Epidermal melanocyte (primary cell): ENCODE measurements around the gene MME.
"Not testable (repeated sequence)": the region's sequence is repeated elsewhere in the genome, so short reads cannot be mapped to it uniquely, and the experiment has no call there.

ENCODE experiments used
- DNase-seq: peaks from one replicate; pipeline ENCODE4 v3.0.0; 2011; ENCODE audit warnings: low spot score; ENCODE audit not compliant: insufficient read length

MME gene

GRCh38 chr3:155083313-155083905, 3.3 kb downstream of the MME start:
- DNase-seq: no peak

DNA sequence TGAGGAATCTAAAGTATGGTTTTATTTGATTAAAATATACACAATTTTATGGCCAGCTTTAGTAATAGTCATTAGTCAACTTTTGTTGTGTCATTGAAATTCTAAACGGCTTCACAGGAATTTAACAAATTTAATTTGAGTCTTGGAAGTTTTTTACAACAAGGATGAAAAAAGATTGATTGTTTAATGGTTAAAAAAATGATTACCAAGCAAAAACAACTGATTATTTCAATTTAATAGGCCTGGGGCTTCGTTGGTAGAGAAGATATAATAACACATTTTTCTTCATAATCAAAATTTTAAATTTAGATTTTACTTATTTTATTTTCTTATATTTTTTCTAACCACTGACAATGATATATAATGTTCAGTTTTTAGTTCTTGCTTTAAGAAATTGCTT, 4.4 kb downstream of the MME start:
- DNase-seq: no peak

DNA sequence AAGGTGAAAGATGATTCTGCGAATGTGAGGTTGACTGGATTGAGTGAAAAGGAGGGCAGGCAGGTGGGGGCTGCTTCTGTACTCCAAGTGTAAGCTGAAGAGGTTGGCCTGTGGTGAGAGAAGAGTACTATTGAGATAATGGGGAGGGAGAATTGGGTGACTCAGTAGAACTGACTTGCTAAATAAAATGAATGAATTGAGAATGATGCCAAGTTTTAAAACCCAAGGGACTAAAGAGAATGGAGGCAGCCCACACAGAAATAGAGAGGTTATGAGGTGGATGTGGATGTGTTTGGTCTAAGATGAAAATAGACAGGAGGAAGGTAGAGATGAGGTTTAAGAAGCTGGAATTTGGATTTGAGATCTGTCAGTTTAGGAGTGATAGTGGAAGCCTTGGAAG, 5.9 kb downstream of the MME start:
- no peak for DNase-seq

GRCh38 chr3:155088706-155089345, 8.7 kb downstream of the MME start:
- no peak for DNase-seq

DNA sequence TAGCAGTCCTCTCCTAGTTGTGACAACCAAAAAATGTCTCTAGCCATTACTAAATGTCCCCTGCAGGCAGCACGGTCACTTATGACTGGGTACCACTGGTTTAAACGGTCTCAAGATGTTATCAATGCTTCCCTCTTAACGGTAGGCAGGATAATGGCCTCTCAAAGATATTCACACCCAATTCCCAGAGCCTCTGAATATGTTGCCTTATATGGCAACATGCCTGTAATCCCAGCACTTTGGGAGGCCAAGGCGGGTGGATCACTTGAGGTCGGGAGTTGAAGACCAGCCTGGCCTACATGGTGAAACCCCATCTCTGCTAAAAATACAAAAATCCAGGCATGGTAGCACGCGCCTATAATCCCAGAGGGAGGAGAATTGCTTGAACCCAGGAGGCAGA, 9.4 kb downstream of the MME start:
- no peak for DNase-seq

- no peak for DNase-seq
Measured at GRCh38 chr3:155093261-155093660, 13.1 kb downstream of the MME start.

- DNase-seq: no peak
Measured at GRCh38 chr3:155096303-155097008, 16.3 kb downstream of the MME start.

DNA sequence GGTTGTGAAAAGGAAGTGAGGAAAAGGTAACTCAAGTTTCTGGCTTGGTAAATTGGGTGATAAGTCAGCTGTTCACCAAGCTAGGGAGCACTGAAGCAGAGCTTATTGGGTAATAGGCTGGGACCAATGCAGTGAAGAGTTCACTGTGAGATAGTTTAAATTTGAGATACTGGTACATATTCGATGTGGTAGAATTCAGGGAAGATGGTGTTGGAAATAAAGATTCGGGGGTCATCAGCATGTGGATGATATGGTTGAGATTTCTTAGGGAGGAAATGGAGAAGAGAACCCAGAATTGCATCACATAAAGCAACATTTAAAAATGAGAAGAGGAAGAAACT, 16.9 kb downstream of the MME start:
- no peak for DNase-seq

DNA sequence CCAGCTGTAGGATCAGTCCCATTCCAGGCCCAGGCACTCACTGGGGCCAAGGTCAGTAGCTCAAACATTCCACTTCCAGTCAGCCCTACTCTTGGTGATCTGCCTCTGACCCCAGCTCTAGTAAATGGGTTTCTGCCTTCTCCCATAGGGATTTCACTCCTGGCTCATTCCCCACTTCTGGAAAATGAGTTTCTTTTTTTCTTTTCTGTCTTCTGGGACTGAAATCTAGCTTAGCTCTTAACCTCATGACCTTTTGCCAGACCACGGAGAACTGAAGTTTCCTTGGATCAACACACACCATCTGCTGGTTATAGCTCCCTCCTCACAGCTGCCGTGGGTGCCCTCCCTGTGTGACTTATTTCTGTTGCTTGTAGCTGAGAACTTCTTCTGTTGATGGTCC, 21.3 kb downstream of the MME start:
- no peak for DNase-seq

- DNase-seq: no peak
Measured at GRCh38 chr3:155102329-155102728, 22.2 kb downstream of the MME start.

DNA sequence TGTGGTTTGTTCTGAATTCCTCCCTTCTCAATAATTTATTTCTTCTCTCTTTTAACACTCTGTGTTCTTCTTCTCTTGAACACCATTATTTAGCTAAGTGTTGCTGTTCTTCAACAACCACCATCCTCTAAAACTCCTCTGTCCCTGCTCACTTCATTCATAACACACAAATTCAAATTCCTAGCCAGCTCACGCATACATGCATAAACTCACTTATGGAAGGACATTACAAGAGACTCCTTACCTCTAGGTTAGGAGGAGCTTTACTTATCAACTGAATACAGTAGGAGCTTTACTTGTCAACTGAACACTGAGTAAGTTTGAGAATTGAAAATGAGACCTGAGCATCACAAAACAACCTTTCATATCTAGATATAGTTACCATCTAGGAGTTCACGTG, 23.6 kb downstream of the MME start:
- no peak for DNase-seq

DNA sequence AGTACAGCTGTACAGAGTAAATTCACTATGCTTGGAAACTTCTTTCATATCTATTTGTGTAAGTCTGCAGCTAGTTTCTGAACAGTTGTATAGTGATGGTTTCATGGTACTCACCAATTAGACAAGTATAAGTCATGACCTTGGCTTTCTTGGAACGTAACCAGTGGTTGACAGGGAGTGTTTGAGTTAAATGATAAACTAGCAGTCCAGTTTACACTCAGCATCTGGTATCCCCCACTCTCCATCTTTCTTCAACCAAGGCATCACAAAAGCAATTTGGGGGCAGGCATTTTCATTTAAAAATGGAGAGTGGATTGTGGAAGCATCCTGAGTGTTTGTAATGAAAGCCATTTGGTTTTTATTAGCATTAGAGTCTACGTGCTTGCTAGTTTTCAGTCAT, 26.0 kb downstream of the MME start:
- no peak for DNase-seq

DNA sequence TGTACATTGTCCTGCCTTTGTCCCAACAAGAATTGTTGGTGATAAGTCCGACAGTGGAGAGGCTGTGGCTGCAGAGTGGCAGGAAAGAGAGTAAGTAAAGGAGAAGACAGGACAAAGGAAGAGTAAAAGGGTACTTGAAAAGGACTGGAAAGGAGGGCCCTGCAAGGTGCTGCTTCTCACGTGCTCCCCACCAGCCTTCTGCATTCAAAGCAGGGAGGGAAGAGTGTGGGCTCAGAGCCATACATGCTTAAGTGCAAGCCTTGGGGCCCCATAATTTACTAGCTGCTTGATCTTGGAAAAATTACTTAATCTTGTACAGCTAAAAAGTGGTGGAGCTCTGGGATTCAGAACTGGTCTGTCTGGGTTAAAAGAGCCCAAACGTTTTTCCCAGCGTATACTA, 29.9 kb downstream of the MME start:
- DNase-seq: no peak

DNA sequence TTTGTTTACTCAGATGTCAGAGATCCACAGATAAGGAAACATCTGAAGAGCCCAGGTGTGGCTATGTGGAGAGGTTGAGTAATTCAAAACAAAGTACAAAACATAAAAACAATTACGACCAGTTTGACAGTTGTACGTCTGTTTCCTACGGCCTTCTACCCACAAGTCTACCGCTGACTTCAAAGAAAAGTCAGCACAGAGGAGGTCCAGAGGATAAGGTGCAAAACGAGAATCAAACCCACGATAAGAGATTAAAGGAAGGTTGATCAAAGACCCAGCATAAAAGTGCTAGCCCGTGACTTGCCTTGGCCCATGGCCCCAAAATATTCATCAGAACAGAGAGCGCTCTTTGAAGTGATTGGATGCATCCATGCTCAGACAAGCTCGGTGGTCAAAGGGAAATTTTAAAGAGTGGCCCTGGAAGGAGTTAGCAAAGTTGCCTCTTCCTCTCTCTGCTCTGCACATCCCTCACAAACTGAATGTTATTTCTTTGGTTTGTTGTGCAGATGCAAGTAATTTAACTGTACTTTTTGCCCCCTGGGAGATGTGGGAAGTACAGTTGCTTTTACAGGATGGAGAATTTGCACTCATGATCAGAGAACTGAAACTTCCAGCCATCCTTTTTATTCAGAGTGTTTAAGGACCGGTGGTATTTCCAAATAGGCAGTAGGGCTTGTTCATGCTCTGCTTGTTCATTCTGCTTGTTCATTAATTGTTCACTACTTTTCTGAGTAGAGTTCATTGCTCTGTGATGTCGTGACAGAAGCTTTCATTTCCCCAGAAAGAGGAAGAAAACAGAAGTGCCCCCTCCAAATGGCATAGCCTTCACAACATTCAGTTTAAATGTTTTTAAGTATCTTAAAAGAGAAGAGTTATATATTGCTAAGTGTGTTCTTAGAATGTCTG, 31.1 kb downstream of the MME start:
- DNase-seq: no peak

- no peak for DNase-seq
Measured at GRCh38 chr3:155111971-155112370, 31.9 kb downstream of the MME start.

DNA sequence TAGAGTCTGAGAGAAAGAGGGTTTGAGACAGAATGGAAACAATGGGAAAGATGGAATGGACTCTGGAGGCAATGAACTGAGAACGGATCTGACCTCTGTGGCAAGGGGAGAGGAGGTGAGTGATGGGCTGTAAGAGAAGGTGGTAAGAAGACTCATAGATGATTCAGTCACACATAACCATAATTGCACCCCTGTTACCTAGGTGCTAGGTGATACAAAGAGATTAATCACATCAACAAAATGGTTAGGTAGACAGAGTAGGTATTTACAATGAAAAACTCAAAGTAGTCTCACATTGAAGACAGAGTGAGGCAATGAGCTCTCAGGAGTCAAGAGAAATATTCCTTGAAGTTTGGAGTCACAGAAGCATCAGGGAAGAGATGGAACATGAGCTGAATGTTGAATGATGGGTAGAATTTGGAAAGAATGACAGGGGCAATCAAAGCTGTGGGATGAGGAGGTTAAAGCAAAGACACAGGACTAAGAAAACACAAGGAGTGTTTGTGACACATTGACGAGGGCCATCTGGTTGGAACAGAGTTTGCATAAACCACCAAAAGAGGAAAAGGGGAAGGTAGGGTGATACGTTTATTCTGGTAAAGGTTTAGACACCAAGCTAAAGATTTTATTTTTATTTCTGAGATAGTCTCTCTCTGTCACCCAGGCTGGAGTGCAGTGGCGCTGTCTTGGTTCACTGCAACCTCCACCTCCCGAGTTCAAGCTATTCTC, 32.7 kb downstream of the MME start:
- no peak for DNase-seq

DNA sequence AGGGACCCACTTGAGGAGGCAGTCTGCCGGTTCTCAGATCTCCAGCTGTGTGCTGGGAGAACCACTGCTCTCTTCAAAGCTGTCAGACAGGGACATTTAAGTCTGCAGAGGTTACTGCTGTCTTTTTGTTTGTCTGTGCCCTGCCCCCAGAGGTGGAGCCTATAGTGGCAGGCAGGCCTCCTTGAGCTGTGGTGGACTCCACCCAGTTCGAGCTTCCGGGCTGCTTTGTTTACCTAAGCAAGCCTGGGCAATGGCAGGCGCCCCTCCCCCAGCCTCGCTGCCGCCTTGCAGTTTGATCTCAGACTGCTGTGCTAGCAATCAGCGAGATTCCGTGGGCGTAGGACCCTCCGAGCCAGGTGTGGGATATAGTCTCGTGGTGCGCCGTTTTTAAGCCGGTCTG, 44.6 kb downstream of the MME start:
- DNase-seq: not testable (repeated sequence)

GRCh38 chr3:155129396-155129795, 49.3 kb downstream of the MME start:
- no peak for DNase-seq

GRCh38 chr3:155130001-155130400, 49.9 kb downstream of the MME start:
- DNase-seq: no peak

- DNase-seq: no peak
Measured at GRCh38 chr3:155131104-155131503, 51.0 kb downstream of the MME start.

- DNase-seq: not testable (repeated sequence)
Measured at GRCh38 chr3:155134311-155134710, 54.2 kb downstream of the MME start.
